ENCODE data around the gene FBXL17.

The FBXL17 gene

DNA sequence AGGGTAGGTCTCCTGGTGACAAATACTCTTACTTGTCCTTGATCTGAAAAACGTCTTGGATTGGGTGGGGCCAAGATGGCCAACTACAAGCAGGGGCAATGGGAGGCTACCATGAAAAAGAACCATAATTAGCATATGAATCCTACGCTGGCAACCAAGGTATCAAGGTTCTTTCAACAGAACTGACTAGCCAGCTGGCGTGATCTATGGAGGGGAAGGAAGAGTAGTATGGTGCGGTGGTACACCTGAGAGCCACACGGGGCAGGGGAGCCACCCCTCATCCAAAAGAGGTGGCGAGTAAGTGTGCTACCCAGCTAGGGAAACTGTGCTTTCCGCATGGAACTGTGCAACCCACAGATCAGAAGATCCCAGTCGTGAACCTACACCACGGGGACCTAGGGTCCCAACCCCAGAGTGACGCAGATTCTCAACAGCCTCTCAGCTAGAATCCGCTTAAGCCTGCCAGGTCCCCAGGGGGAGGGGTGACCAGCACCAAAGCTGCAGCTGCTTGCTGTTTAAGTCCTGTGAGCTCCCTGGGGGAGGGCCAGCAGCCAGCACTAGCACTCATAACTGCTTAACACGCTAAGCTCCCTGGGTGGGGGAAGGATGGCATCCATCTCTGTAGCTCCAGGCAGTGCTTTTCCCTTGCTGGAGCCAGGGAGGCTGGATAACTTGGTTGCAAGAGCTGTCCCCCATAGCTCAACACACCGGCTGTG, 334.8 kb downstream of the FBXL17 start:
- no peak for DNase-seq
- no peak overlapping the region for H3K27ac ChIP-seq (ENCODE audit: low read length)
- H3K4me1 ChIP-seq (ENCODE audit: insufficient read depth, low read length) = no peaks in the 10 kb centered on the region
- H3K9ac ChIP-seq (ENCODE audit: low read depth, low read length) = no peak overlapping the region
- TF ChIP-seq EZH2 (IDR thresholded peaks at IDR 0.05; ENCODE audit: borderline replicate concordance, low read depth, low read length, severe bottlenecking) = no peak
- TF ChIP-seq, protein P1, sequence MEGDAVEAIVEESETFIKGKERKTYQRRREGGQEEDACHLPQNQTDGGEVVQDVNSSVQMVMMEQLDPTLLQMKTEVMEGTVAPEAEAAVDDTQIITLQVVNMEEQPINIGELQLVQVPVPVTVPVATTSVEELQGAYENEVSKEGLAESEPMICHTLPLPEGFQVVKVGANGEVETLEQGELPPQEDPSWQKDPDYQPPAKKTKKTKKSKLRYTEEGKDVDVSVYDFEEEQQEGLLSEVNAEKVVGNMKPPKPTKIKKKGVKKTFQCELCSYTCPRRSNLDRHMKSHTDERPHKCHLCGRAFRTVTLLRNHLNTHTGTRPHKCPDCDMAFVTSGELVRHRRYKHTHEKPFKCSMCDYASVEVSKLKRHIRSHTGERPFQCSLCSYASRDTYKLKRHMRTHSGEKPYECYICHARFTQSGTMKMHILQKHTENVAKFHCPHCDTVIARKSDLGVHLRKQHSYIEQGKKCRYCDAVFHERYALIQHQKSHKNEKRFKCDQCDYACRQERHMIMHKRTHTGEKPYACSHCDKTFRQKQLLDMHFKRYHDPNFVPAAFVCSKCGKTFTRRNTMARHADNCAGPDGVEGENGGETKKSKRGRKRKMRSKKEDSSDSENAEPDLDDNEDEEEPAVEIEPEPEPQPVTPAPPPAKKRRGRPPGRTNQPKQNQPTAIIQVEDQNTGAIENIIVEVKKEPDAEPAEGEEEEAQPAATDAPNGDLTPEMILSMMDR (IDR thresholded peaks at IDR 0.05; ENCODE audit: borderline replicate concordance, extremely low read depth, low read length, poor library complexity, severe bottlenecking) = no peak
- no peaks in the 10 kb centered on the region for H3K79me2 ChIP-seq (ENCODE audit: insufficient read depth, low read length)
- no peak overlapping the region for H3K4me2 ChIP-seq (ENCODE audit: insufficient read depth, low read length)
- no peaks in the 10 kb centered on the region for H3K27me3 ChIP-seq (ENCODE audit: insufficient read depth, low read length, poor library complexity)
- no peaks in the 10 kb centered on the region for H3K36me3 ChIP-seq (ENCODE audit: insufficient read depth, low read length)
- H2AFZ ChIP-seq (ENCODE audit: low read depth, low read length) = no peak overlapping the region
- H3K4me3 ChIP-seq (ENCODE audit: low read depth in 1 of 2, low read length in 2 of 2) = no peak overlapping the region
- no peaks in the 10 kb centered on the region for H4K20me1 ChIP-seq (ENCODE audit: insufficient read depth, low read length)
- peaks cover 3% of the 10 kb centered on the region for H3K9me3 ChIP-seq (ENCODE audit: insufficient read depth, low read length, severe bottlenecking)
- no peak for ATAC-seq (ENCODE audit: insufficient read depth, low read depth)

- no peak overlapping the region for H3K9ac ChIP-seq (ENCODE audit: low read depth, low read length)
- DNase-seq (no peak), ATAC-seq (ENCODE audit: insufficient read depth, low read depth) (no peak)
- H2AFZ ChIP-seq (ENCODE audit: low read depth, low read length) = no peak overlapping the region
- no peak overlapping the region for H3K4me2 ChIP-seq (ENCODE audit: insufficient read depth, low read length)
- no peak overlapping the region for H3K27ac ChIP-seq (ENCODE audit: low read length)
- no peaks in the 10 kb centered on the region for H3K79me2 ChIP-seq (ENCODE audit: insufficient read depth, low read length)
- H3K4me3 ChIP-seq (ENCODE audit: low read depth in 1 of 2, low read length in 2 of 2) = no peak overlapping the region
- H3K9me3 ChIP-seq (ENCODE audit: insufficient read depth, low read length, severe bottlenecking) = no peaks in the 10 kb centered on the region
- no peaks in the 10 kb centered on the region for H4K20me1 ChIP-seq (ENCODE audit: insufficient read depth, low read length)
- no peaks in the 10 kb centered on the region for H3K36me3 ChIP-seq (ENCODE audit: insufficient read depth, low read length)
- no peaks in the 10 kb centered on the region for H3K27me3 ChIP-seq (ENCODE audit: insufficient read depth, low read length, poor library complexity)
- no peak for TF ChIP-seq EZH2 (IDR thresholded peaks at IDR 0.05; ENCODE audit: borderline replicate concordance, low read depth, low read length, severe bottlenecking)
- TF ChIP-seq, protein P1 (IDR thresholded peaks at IDR 0.05; ENCODE audit: borderline replicate concordance, extremely low read depth, low read length, poor library complexity, severe bottlenecking) = no peak
- H3K4me1 ChIP-seq (ENCODE audit: insufficient read depth, low read length) = no peaks in the 10 kb centered on the region
Measured at GRCh38 chr5:108036482-108036881, 345.4 kb downstream of the FBXL17 start.

- Histone ChIP-seq H3K4me1 (ENCODE audit: insufficient read depth, low read length) (no peaks in the 10 kb centered on the region), H3K4me3 (ENCODE audit: low read depth in 1 of 2, low read length in 2 of 2) (no peak overlapping the region), H3K27me3 (ENCODE audit: insufficient read depth, low read length, poor library complexity) (no peaks in the 10 kb centered on the region), H3K9me3 (ENCODE audit: insufficient read depth, low read length, severe bottlenecking) (no peaks in the 10 kb centered on the region), H2AFZ (ENCODE audit: low read depth, low read length) (no peak overlapping the region), H3K36me3 (ENCODE audit: insufficient read depth, low read length) (no peaks in the 10 kb centered on the region), H3K27ac (ENCODE audit: low read length) (no peak overlapping the region), H3K9ac (ENCODE audit: low read depth, low read length) (no peak overlapping the region), H3K4me2 (ENCODE audit: insufficient read depth, low read length) (no peak overlapping the region), H3K79me2 (ENCODE audit: insufficient read depth, low read length) (no peaks in the 10 kb centered on the region), H4K20me1 (ENCODE audit: insufficient read depth, low read length) (no peaks in the 10 kb centered on the region)
- no peak for TF ChIP-seq EZH2 (IDR thresholded peaks at IDR 0.05; ENCODE audit: borderline replicate concordance, low read depth, low read length, severe bottlenecking)
- TF ChIP-seq, protein P1 (IDR thresholded peaks at IDR 0.05; ENCODE audit: borderline replicate concordance, extremely low read depth, low read length, poor library complexity, severe bottlenecking) = no peak
- no peak for ATAC-seq (ENCODE audit: insufficient read depth, low read depth)
- DNase-seq = no peak
Measured at GRCh38 chr5:108028883-108029282, 353.0 kb downstream of the FBXL17 start.

Measured in DND-41 (cell line).